Upper lobe of right lung (tissue), 1 donor: ENCODE data around the gene RFX2. TPM values are rescaled to one million over a fixed set of nuclear protein-coding genes. Genes with fewer than 3 reads are reported as not detected.

Experiments
- ATAC-seq: fragments of 200-7000 bp; cut with Tn5 transposase; one replicate; pipeline ENCODE4 v1.9.1; 2020; ENCODE audit warnings: mild to moderate bottlenecking, moderate library complexity
- DNase-seq: peaks from one replicate; pipeline ENCODE4 v3.0.0-alpha.2; 2020
- H3K27ac ChIP-seq: fragments of 200-600 bp; one replicate; pipeline ENCODE4 v1.8.0; 2022
- H3K27me3 ChIP-seq: fragments of 200-600 bp; one replicate; pipeline ENCODE4 v1.8.0; 2022; ENCODE audit warnings: mild to moderate bottlenecking
- H3K36me3 ChIP-seq: fragments of 200-600 bp; one replicate; pipeline ENCODE4 v1.8.0; 2022
- H3K4me1 ChIP-seq: fragments of 200-600 bp; one replicate; pipeline ENCODE4 v1.8.0; 2022
- H3K4me3 ChIP-seq: fragments of 200-600 bp; one replicate; pipeline ENCODE4 v1.8.0; 2022; ENCODE audit warnings: mild to moderate bottlenecking
- H3K9me3 ChIP-seq: fragments of 200-600 bp; one replicate; pipeline ENCODE4 v1.8.0; 2022
- CTCF ChIP-seq: fragments of 200-600 bp; IDR thresholded peaks from one replicate; pipeline ENCODE4 v1.8.0; 2022; ENCODE audit warnings: antibody characterized with exemption
- intact Hi-C: fragments of 100-400 bp; cut with DNase I; formaldehyde crosslinking; loops from one replicate; pipeline ENCODE4 v1.11.0; 2022
- total RNA-seq: library from RNA; stranded (reverse); fragmentation: NEBNext Ultra II Directional; extraction: Animal tissue kit (Norgen Biotek cat#: 25700); gene quantifications from one replicate; pipeline ENCODE4 v1.2.1, GENCODE V29; 2021
- donor health status: DM: no; HTN: yes; CAD: no; lungs with severe emphysema.

Gene RFX2
- total RNA-seq, 1 donor from 2014 or later, result 11.7 TPM

GRCh38 chr19:6065685-6066374 is 44.5 kb downstream of the RFX2 start:
- no peaks in the 10 kb centered on the region for H3K9me3 ChIP-seq
- intact Hi-C loops, result no loop called here
- no peaks in the 10 kb centered on the region for H3K36me3 ChIP-seq
- DNase-seq, result peak; percentile 73
- no peak overlapping the region for H3K4me3 ChIP-seq
- ATAC-seq, result peak; percentile 35
- H3K4me1 ChIP-seq, result peaks cover 70% of the 10 kb centered on the region
- peak overlapping the region; percentile 91 for H3K27ac ChIP-seq
- H3K27me3 ChIP-seq, result no peaks in the 10 kb centered on the region
- TF ChIP-seq CTCF, result no peak

- DNase-seq, result peak; percentile 62
- TF ChIP-seq CTCF, result no peak
- Histone ChIP-seq H3K4me3 (no peak overlapping the region), H3K27me3 (no peaks in the 10 kb centered on the region), H3K9me3 (no peaks in the 10 kb centered on the region), H3K27ac (no peak overlapping the region), H3K4me1 (peaks cover 80% of the 10 kb centered on the region), H3K36me3 (no peaks in the 10 kb centered on the region)
- intact Hi-C loops, result no loop called here
- no peak for ATAC-seq
Observed at GRCh38 chr19:6064336-6065073, 45.8 kb downstream of the RFX2 start.

- intact Hi-C loops, result no loop called here
- no peaks in the 10 kb centered on the region for H3K9me3 ChIP-seq
- H3K27me3 ChIP-seq, result no peaks in the 10 kb centered on the region
- H3K36me3 ChIP-seq, result no peaks in the 10 kb centered on the region
- peaks cover 82% of the 10 kb centered on the region for H3K4me1 ChIP-seq
- ATAC-seq, result no peak
- peak overlapping the region; percentile 86 for H3K27ac ChIP-seq
- DNase-seq, result peak; percentile 49
- H3K4me3 ChIP-seq, result no peak overlapping the region
- no peak for TF ChIP-seq CTCF
Observed at GRCh38 chr19:6063576-6064335, 46.5 kb downstream of the RFX2 start.

GRCh38 chr19:6062961-6063575 is 47.2 kb downstream of the RFX2 start:
- DNase-seq (no peak), ATAC-seq (no peak)
- Histone ChIP-seq H3K27me3 (no peaks in the 10 kb centered on the region), H3K27ac (peak overlapping the region; percentile 86), H3K4me1 (peaks cover 84% of the 10 kb centered on the region), H3K4me3 (peak overlapping the region; percentile 1), H3K9me3 (no peaks in the 10 kb centered on the region), H3K36me3 (no peaks in the 10 kb centered on the region)
- no peak for TF ChIP-seq CTCF
- intact Hi-C loops, result no loop called here

- Histone ChIP-seq H3K9me3 (no peaks in the 10 kb centered on the region), H3K4me3 (peak overlapping the region; percentile 1), H3K36me3 (no peaks in the 10 kb centered on the region), H3K27me3 (no peaks in the 10 kb centered on the region), H3K4me1 (peaks cover 84% of the 10 kb centered on the region), H3K27ac (peak overlapping the region; percentile 86)
- DNase-seq (peak; percentile 79), ATAC-seq (peak; percentile 75)
- intact Hi-C loops, result no loop called here
- no peak for TF ChIP-seq CTCF
Observed at GRCh38 chr19:6062274-6062673, 48.0 kb downstream of the RFX2 start.
